ENCODE data around the gene CREB3L4.

Gene CREB3L4

DNA sequence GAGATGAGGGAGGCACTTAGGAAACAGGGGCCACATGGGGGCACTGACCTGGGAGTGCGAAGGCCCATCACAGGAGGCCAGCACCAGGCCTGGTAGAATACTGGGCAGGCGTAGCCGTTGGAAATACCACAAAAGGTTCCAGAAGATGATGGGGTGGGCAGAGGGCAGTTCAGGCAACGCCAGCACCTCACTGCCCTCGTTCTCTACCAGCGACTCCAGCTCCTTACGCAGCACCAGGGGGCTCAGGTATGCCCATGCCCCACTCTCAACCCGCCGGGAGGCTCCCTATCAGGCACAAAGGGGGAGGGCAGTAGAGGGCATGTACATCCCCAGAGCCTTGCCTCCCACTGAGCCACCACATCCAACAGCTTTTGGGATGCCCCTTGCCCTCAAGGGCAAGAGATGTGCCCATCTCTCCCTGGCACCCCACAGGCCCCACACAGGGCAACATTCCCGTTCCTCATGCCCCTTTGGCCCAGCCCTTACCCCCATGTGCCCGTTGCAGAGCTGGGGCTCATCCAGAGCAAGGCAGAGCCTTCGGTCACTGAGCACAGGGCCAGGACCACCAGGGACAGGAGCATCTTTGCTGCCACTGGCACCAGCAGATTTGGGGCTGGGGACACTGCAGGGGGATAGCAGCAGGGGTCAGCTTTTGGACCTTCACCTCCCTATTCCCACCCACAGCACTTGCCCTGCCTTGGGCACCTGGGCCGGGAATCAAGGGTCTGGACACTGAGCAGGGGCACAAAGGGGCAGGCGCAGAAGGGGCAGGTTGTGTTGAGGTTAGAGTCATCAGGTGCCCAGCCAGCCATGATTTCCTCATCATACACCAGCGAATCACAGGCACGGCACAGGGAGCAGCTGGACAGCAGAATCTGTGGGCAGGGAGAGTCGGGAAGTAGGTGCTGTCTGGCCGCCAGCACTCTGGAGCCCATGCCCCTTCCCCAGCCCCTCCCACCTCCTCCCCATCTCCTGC lies 35.3 kb upstream of the CREB3L4 start:
- TF ChIP-seq, protein P1, sequence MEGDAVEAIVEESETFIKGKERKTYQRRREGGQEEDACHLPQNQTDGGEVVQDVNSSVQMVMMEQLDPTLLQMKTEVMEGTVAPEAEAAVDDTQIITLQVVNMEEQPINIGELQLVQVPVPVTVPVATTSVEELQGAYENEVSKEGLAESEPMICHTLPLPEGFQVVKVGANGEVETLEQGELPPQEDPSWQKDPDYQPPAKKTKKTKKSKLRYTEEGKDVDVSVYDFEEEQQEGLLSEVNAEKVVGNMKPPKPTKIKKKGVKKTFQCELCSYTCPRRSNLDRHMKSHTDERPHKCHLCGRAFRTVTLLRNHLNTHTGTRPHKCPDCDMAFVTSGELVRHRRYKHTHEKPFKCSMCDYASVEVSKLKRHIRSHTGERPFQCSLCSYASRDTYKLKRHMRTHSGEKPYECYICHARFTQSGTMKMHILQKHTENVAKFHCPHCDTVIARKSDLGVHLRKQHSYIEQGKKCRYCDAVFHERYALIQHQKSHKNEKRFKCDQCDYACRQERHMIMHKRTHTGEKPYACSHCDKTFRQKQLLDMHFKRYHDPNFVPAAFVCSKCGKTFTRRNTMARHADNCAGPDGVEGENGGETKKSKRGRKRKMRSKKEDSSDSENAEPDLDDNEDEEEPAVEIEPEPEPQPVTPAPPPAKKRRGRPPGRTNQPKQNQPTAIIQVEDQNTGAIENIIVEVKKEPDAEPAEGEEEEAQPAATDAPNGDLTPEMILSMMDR (IDR thresholded peaks at IDR 0.05; ENCODE audit: borderline replicate concordance, control extremely low read depth, extremely low read depth, insufficient read depth, missing control alignments) = no peak
- DNase-seq (ENCODE audit: low spot score) = no peak
- in situ Hi-C loops (cut with MboI; ENCODE audit: low sequenced_read_pairs, unreplicated experiment) = no loop called here

DNA sequence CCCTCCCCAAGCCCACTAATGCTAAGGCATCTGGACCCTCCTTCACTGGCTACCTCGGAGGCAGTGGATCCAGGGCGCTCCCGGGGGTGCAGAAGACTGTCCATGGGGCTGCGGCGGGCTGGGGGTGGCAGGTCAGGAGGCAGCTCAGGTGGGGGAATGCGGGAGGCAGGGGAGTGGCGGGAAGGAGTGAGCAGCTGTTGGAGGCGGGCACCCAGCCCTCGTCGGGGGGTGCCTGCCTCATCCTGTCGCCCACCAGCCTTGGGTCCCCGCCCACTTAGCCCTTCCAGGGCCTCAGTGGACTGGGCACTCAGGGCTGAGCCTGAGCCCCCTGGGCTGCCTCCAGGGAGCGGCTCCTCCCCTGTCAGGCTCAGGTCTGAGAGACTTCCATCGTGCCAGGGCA lies 34.3 kb upstream of the CREB3L4 start:
- TF ChIP-seq, protein P1 (IDR thresholded peaks at IDR 0.05; ENCODE audit: borderline replicate concordance, control extremely low read depth, extremely low read depth, insufficient read depth, missing control alignments) = no peak
- in situ Hi-C loops (cut with MboI; ENCODE audit: low sequenced_read_pairs, unreplicated experiment) = no loop called here
- DNase-seq (ENCODE audit: low spot score) = no peak

DNA sequence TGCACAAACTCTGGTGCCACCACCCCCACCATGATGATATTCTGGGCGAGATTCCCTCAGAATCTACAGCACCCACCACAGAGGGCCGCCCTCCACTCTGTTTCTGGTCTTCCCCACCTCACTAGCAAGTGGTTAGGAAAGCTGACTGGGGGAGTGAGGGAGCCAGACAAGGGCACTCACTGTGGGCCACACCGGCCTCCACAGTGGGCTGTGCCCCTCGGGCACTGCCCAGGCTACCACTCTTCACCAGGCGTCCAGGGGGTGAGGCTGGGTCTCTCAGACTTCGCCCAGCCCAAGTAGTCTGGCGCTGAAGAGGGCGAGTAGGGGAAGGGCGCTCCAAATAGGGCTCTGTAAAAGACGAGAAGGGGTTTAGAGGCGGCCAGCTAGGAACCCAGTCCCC lies 33.7 kb upstream of the CREB3L4 start:
- DNase-seq (ENCODE audit: low spot score) = no peak
- in situ Hi-C loops (cut with MboI; ENCODE audit: low sequenced_read_pairs, unreplicated experiment) = no loop called here
- TF ChIP-seq, protein P1 (IDR thresholded peaks at IDR 0.05; ENCODE audit: borderline replicate concordance, control extremely low read depth, extremely low read depth, insufficient read depth, missing control alignments) = no peak

DNA sequence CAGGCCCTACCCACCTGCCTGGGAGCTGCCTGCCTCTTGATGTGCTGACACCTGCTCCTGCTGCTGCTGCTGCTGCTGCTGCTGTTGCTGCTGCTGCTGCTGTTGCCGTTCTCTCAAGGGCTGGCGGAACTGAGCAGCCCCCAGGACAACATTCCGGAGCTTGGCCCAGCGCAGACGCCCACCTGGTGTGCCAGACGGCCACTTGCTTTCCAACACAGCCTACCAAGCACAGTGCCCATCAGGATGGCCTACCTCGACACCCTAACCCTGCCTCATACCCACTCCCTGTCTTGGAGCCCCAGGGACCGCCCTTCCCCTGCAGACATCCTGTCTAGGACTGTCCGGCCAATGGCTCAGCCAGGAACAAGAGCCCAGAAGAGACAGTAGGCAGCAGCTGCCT lies 33.0 kb upstream of the CREB3L4 start:
- in situ Hi-C loops (cut with MboI; ENCODE audit: low sequenced_read_pairs, unreplicated experiment) = no loop called here
- no peak for DNase-seq (ENCODE audit: low spot score)
- TF ChIP-seq, protein P1 (IDR thresholded peaks at IDR 0.05; ENCODE audit: borderline replicate concordance, control extremely low read depth, extremely low read depth, insufficient read depth, missing control alignments) = no peak

DNA sequence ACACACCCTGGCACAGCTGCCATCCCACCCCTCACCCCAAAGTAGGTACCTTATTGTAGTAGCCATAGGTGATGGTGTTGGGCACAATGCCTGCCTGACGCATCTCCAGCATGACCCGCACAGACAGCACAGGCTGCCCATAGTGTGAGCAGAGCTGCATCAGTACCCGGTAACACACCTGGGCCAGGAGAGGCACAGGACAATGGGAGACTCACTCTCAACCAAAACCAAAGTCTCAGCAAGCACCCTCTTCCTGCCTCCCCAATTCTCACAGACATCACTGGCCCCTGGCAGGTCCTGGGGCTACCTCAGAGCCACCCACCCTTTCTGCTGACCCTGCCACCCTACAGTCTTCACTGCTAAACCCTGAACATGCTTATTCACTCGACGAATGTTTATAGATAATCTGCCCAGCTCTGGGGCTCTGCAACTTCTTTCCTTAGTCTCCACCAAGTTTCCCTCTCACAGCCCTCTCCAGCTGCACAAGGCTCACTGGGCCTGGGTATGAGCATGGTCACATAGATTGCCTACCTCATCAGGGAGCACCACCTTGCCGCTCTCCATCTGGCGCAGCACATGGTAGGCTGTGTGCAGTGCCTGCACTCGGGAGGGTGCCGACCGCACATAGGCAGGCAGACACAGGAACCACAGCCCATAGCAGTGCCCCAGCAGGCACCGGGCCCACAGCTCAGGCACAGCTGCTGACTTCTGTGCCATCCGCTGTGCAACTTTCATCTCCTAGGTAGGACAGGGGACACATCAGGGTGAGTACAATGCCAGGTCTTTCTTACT lies 31.5 kb upstream of the CREB3L4 start:
- TF ChIP-seq, protein P1 (IDR thresholded peaks at IDR 0.05; ENCODE audit: borderline replicate concordance, control extremely low read depth, extremely low read depth, insufficient read depth, missing control alignments) = no peak
- in situ Hi-C loops (cut with MboI; ENCODE audit: low sequenced_read_pairs, unreplicated experiment) = no loop called here
- no peak for DNase-seq (ENCODE audit: low spot score)

DNA sequence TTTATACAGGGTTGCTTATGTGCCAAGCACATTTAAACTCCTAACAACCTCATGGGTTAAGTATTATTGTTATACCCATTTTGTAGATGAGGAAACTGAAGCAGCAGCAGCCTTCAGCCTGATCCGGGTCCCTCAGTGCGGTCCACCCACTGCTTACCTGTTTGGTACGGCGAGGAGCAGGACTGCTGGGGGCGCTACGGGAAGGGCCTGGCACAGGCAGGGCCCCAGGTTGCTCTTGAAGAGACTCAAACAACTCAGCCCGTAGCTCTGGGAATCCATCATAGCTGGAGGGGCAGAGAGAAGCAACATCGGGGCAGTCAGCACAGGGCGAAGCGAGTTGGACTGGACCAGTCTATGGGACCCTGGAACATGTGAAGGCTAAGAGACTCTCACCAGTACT lies 30.4 kb upstream of the CREB3L4 start:
- in situ Hi-C loops (cut with MboI; ENCODE audit: low sequenced_read_pairs, unreplicated experiment) = no loop called here
- TF ChIP-seq, protein P1 (IDR thresholded peaks at IDR 0.05; ENCODE audit: borderline replicate concordance, control extremely low read depth, extremely low read depth, insufficient read depth, missing control alignments) = no peak
- no peak for DNase-seq (ENCODE audit: low spot score)
